ENCODE results near the gene HOXB8. TPM values are rescaled to one million over a fixed set of nuclear protein-coding genes. Genes with fewer than 3 reads are reported as not detected.

Gene HOXB8
- total and polyA plus RNA-seq, 12 donors: 0.55 TPM; not detected in 11

DNA sequence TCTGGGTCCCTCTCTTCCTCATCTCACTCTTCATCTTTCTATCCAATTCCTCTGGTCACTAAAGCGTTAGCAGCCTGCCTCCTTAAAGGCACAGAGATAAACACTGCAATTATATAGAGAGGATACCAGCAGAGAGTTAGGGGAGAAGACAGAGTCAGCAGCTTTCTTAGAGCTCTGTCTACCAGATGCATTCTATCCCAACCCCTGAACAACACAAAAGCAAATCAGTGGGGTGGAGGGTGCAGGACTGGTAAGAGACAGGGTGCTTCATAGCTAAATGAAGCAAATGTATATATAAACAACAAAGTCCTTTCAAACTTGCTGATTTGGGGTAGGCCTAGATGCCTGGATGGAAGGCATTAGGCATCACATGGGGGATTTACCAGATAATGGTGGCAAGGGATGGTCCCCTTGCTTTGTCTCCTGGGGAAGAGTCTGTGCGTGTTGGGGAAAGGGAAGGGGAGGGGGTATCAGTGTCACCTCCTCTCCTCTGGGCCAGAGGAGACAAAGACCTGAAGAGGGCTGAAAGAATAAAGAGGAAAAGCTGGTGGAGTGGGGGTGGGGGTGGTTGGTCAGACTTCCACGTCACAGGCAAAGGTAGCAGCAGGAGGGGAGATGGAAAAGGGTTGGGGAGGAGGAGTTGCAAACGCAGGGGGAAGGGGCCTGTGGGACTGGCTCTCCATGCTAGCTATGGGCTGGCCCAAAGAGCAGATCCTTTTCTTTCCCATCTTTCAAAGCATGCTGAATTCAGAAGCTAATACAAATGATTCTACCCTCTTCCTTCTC is 49.0 kb downstream of the HOXB8 start:
- Histone ChIP-seq H3K4me3 (no peak overlapping the region), H3K27me3 (peaks cover 22 to 100% (median 100%) of the 10 kb centered on the region in 7 donors), H3K27ac (peak overlapping the region in 2 of 10 donors; percentile 44 to 80), H3K4me1 (peaks cover 0 to 20% (median 4%) of the 10 kb centered on the region in 9 donors), H3K9me3 (no peaks in the 10 kb centered on the region), H3K36me3 (no peaks in the 10 kb centered on the region)
- TF ChIP-seq, protein P1, sequence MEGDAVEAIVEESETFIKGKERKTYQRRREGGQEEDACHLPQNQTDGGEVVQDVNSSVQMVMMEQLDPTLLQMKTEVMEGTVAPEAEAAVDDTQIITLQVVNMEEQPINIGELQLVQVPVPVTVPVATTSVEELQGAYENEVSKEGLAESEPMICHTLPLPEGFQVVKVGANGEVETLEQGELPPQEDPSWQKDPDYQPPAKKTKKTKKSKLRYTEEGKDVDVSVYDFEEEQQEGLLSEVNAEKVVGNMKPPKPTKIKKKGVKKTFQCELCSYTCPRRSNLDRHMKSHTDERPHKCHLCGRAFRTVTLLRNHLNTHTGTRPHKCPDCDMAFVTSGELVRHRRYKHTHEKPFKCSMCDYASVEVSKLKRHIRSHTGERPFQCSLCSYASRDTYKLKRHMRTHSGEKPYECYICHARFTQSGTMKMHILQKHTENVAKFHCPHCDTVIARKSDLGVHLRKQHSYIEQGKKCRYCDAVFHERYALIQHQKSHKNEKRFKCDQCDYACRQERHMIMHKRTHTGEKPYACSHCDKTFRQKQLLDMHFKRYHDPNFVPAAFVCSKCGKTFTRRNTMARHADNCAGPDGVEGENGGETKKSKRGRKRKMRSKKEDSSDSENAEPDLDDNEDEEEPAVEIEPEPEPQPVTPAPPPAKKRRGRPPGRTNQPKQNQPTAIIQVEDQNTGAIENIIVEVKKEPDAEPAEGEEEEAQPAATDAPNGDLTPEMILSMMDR (IDR thresholded peaks at IDR 0.05): no peak
- intact Hi-C loops (cut with DNase I): no loop called here
- DNase-seq: no peak
- 32 to 46% methylated on average over 4 of the region's 4 CpGs for WGBS, 2 donors
- ATAC-seq: no peak

DNA sequence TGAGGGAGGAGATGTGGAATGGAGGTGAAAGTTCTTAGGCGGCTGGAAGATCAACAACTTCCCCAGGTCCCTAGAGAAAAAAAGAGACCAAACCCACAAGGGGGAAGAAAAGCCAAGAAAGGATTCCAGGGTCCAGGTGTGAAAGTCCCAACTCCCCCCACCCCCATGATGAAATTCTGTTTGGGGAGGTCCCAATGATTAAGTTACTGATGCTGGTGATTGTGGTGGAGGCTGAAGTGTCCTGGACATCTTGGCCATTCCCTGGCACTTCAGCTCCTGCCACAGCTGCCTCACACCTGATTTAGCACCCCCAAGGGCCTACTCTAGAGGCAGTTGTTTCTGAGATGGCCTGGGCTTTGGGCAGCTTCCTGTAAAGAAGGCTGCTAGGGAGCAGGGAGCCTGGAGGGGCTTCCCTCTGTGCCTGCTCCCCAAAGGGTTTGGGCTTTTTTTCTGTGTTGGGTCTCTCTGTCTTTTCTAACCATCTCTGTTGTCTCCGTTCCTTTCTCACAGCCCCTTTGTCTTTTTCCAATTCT is 50.0 kb downstream of the HOXB8 start:
- H3K4me1 ChIP-seq: peaks cover 0 to 20% (median 4%) of the 10 kb centered on the region in 9 donors
- no peaks in the 10 kb centered on the region for H3K9me3 ChIP-seq
- TF ChIP-seq, protein P1 (IDR thresholded peaks at IDR 0.05): no peak
- ATAC-seq: no peak
- intact Hi-C loops (cut with DNase I): no loop called here
- peaks cover 20 to 99% (median 96%) of the 10 kb centered on the region in 7 donors for H3K27me3 ChIP-seq
- H3K27ac ChIP-seq: peak overlapping the region in 2 of 10 donors; percentile 77 to 80
- 47 to 48% methylated on average over 2 of the region's 2 CpGs for WGBS, 2 donors
- H3K4me3 ChIP-seq: peak overlapping the region in 2 of 10 donors; percentile 52 to 53
- no peaks in the 10 kb centered on the region for H3K36me3 ChIP-seq
- DNase-seq: no peak

DNA sequence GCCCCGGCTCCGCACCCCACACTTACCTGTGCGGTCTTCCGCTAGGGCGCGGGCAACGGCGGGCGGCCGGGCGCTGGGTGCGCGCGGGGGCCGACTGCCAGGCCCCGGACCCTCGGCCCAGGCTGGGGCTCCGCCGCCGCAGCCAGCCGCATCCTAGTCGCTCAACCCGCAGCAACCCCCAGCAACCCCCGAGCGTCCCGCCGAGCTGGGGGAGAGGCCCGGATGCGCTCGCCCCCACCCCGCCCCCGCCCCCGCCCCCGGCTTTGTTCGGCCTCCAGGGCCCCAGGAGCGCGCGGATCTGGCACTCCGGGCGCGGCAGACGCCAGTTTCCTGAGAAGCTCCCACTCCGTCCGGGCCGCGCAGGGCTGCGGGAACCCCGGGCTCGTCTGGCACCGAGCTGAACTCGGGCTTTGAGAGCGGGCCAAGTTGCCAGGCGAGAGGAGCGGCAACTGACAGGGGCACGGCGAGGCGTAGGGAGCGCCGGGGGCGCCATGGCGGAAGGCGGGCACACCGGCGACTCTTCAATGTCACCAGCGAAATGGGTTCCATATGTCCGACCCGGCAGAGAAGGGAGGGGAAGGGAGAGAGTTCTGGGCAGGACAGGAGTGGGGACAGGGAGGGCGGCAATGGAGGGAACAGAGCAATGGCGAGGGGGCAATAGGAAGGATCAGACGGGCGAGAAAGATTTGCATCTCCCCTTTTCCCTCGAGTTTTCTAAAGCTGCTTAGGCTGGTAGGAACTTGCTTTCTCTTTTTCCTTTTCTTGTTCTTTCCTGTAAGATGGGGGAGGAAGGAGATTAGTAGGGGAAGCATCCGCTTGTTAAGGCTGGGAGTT is 50.7 kb downstream of the HOXB8 start:
- no peaks in the 10 kb centered on the region for H3K9me3 ChIP-seq

More for the DNA sequence above, 50.7 kb downstream of the HOXB8 start:
- H3K27me3 ChIP-seq: peaks cover 20 to 99% (median 96%) of the 10 kb centered on the region in 7 donors
- peak overlapping the region in 9 of 10 donors; percentile 37 to 53 (median 41) for H3K4me3 ChIP-seq
- intact Hi-C loops (cut with DNase I): no loop called here
- H3K27ac ChIP-seq: peak overlapping the region in 5 of 10 donors; percentile 31 to 80 (median 58)
- peaks cover 0 to 20% (median 4%) of the 10 kb centered on the region in 9 donors for H3K4me1 ChIP-seq
- peak in 2 of 8 donors; percentile 38 to 65 for ATAC-seq
- TF ChIP-seq, protein P1 (IDR thresholded peaks at IDR 0.05): no peak
- no peaks in the 10 kb centered on the region for H3K36me3 ChIP-seq
- no peak for DNase-seq
- 3% methylated on average over 72 to 73 of the region's 73 CpGs for WGBS, 2 donors
